GM12864 (cell line): ENCODE results near the gene CFAP299.
"Not testable (repeated sequence)": the region's sequence is repeated elsewhere in the genome, so short reads cannot be mapped to it uniquely, and the experiment has no call there.

ENCODE experiments used
- DNase-seq: peaks from one replicate; pipeline ENCODE4 v3.0.0-alpha.2; 2011; ENCODE audit warnings: low read depth
- H3K4me3 ChIP-seq: 2 replicates; pipeline ENCODE4 v1.5.1; 2011; ENCODE audit warnings: mild to moderate bottlenecking, low read depth, low read length, control low read depth
- CTCF ChIP-seq: IDR thresholded peaks from 2 replicates; pipeline ENCODE4 v1.5.1; 2011; ENCODE audit warnings: low read depth, mild to moderate bottlenecking, moderate library complexity, low read length, control low read depth, inconsistent platforms; ENCODE audit errors: missing control alignments

Gene CFAP299

GRCh38 chr4:80340036-80340435, 4.5 kb downstream of the CFAP299 start:
- no peak for DNase-seq
- H3K4me3 ChIP-seq: no peak overlapping the region
- no peak for TF ChIP-seq CTCF

GRCh38 chr4:80342684-80343083, 7.2 kb downstream of the CFAP299 start:
- not testable (repeated sequence) for H3K4me3 ChIP-seq, DNase-seq

- H3K4me3 ChIP-seq: no peak overlapping the region
- DNase-seq: no peak
- no peak for TF ChIP-seq CTCF
Measured at GRCh38 chr4:80343887-80344286, 8.4 kb downstream of the CFAP299 start.

GRCh38 chr4:80360084-80360483, 24.6 kb downstream of the CFAP299 start:
- no peak overlapping the region for H3K4me3 ChIP-seq
- no peak for DNase-seq
- no peak for TF ChIP-seq CTCF

DNA sequence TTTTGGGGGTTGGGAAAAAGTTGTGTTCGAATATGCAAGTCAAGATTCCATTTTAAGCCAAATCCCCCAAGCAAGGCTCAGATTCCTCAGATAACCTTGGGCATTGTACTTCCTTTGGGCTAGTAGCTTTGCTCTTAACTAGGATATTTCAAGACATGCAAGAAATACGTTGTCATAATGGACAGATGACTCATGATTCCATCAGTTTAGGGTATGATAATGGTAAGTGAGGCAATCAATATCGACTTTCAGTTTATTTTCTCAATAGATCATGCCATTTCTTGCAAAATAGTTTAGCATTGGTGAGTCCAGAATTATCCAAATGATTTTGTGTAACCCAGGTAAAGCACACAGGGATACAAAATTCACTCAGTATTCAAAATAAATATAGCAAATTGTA, 25.4 kb downstream of the CFAP299 start:
- no peak for TF ChIP-seq CTCF
- DNase-seq: no peak
- H3K4me3 ChIP-seq: no peak overlapping the region

DNA sequence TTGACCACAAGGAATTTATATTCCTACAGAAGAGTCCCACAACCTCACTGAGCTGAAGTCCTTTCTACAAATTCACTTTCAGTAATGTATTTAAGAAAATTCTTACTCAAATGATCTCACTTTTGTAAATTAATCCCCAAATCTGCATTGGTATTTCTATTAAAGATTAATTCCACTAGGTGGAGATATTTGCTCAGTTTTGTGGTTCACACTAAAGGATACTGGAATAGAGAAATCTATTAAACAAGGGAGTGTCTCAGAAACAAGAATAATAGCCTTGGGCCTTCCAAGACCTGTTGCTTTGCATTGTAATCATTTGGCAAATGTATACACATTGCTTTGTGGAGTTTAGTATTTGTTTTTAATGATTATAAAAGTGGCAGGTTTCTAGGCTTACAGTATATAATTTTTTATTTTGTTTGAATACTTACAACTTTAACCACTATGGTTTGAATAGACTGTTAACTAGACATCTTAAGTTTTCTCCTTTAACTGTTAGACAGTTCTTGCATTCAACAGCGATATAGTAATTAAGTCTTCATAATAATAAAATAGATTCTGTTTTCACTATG, 25.9 kb downstream of the CFAP299 start:
- peak; percentile 5 for TF ChIP-seq CTCF
- no peak for DNase-seq
- no peak overlapping the region for H3K4me3 ChIP-seq

DNA sequence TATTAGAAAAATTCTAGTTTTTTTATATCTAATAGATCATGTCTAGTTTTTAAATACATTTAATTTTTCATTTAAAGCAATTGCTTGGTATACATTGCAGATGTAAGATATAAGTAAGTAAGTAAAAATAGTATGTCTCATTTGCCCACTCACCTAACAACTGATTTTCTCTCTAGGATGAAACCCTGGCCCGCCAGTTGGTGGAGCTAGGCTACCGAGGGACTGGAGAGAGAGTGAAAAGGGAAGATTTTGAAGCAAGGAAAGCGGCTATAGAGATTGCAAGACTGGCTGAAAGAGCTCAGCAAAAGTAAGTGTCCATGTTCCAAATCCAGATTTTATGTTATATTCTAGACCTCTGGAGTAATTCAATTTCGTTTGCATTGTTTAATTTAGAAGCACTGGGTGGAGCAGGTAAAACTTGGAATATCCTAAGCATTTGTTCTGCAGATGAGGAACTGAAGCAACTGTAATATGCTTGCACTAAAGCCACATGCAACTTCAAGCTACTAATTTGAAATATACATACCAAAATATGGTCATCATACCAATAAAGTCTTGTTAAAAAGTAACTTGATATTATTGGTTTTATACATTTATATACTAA, 27.1 kb downstream of the CFAP299 start:
- DNase-seq: no peak
- no peak overlapping the region for H3K4me3 ChIP-seq
- TF ChIP-seq CTCF: peak; percentile 53
